Coronary artery (tissue), 2 donors: ENCODE measurements around the gene SLC16A3.
"Not testable (repeated sequence)": the region's sequence is repeated elsewhere in the genome, so short reads cannot be mapped to it uniquely, and the experiment has no call there.

Source experiments
- DNase-seq: peaks from one replicate; pipeline ENCODE4 v3.0.0-alpha.2; 2017; ENCODE audit warnings: low spot score
- H3K27ac ChIP-seq, 2 donors: fragments of 200-600 bp; sonication (generic); one replicate each; pipeline ENCODE4 v1.5.1; 2016 to 2019
- H3K4me3 ChIP-seq: fragments of 200-600 bp; sonication (generic); 2 replicates; pipeline ENCODE4 v1.5.1; 2016; ENCODE audit warnings: mild to moderate bottlenecking, moderate library complexity
- TF ChIP-seq, protein P1 (sequence below): fragments of 200-600 bp; sonication (generic); IDR thresholded peaks from one replicate; pipeline ENCODE4 v1.5.1; 2019; ENCODE audit warnings: antibody characterized with exemption

The SLC16A3 gene

DNA sequence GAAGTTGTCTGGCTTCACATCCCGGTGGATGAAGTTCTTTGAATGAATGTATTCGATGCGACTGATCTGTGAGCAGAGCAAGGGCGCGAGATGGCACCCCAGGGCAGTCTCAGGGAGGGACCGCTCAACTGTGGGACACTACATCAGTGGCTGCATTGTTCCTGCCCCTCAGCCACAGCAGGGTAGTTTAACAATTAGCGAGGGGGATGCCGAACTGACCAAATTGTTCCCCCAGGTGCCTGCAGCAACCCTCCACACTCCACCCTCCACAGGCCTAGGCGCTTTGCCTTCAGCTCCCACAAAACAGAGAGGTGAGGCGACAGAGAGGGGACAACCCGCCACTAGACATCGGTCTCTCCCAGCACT lies 24.3 kb downstream of the SLC16A3 start:
- H3K27ac ChIP-seq = no peak overlapping the region
- TF ChIP-seq, protein P1, sequence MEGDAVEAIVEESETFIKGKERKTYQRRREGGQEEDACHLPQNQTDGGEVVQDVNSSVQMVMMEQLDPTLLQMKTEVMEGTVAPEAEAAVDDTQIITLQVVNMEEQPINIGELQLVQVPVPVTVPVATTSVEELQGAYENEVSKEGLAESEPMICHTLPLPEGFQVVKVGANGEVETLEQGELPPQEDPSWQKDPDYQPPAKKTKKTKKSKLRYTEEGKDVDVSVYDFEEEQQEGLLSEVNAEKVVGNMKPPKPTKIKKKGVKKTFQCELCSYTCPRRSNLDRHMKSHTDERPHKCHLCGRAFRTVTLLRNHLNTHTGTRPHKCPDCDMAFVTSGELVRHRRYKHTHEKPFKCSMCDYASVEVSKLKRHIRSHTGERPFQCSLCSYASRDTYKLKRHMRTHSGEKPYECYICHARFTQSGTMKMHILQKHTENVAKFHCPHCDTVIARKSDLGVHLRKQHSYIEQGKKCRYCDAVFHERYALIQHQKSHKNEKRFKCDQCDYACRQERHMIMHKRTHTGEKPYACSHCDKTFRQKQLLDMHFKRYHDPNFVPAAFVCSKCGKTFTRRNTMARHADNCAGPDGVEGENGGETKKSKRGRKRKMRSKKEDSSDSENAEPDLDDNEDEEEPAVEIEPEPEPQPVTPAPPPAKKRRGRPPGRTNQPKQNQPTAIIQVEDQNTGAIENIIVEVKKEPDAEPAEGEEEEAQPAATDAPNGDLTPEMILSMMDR = no peak
- no peak for DNase-seq
- H3K4me3 ChIP-seq = no peak overlapping the region

DNA sequence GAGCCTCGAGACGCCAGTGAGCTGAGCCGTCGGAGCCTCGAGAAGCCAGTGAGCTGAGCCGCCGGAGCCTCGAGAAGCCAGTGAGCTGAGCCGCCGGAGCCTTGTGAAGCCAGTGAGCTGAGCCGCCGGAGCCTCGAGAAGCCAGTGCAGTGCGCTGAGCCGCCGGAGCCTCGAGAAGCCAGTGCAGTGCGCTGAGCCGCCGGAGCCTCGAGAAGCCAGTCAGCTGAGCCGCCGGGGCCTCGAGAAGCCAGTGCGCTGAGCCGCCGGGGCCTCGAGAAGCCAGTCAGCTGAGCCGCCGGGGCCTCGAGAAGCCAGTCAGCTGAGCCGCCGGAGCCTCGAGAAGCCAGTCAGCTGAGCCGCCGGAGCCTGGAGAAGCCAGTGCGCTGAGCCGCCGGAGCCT lies 25.3 kb downstream of the SLC16A3 start:
- H3K27ac ChIP-seq, H3K4me3 ChIP-seq, DNase-seq: not testable (repeated sequence)

DNA sequence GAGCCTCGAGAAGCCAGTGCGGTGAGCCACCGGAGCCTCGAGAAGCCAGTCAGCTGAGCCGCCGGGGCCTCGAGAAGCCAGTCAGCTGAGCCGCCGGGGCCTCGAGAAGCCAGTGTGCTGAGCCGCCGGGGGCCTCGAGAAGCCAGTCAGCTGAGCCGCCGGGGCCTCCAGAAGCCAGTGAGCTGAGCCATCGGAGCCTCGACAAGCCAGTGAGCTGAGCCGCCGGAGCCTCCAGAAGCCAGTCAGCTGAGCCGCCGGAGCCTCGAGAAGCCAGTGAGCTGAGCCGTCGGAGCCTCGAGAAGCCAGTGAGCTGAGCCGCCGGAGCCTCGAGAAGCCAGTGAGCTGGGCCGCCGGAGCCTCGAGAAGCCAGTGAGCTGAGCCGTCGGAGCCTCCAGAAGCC lies 25.9 kb downstream of the SLC16A3 start:
- not testable (repeated sequence) for H3K4me3 ChIP-seq, DNase-seq, H3K27ac ChIP-seq

GRCh38 chr17:82255402-82255972 lies 26.6 kb downstream of the SLC16A3 start:
- no peak overlapping the region for H3K4me3 ChIP-seq
- no peak for DNase-seq
- TF ChIP-seq, protein P1 = no peak
- H3K27ac ChIP-seq = no peak overlapping the region

- H3K27ac ChIP-seq = no peak overlapping the region
- H3K4me3 ChIP-seq = no peak overlapping the region
- DNase-seq = no peak
- TF ChIP-seq, protein P1 = no peak
These were observed 27.5 kb downstream of the SLC16A3 start for GRCh38 chr17:82256242-82256885.

- no peak for DNase-seq
- no peak overlapping the region for H3K27ac ChIP-seq
- TF ChIP-seq, protein P1 = no peak
- no peak overlapping the region for H3K4me3 ChIP-seq
These were observed 28.6 kb downstream of the SLC16A3 start for GRCh38 chr17:82257473-82257872.

GRCh38 chr17:82258555-82258954 lies 29.7 kb downstream of the SLC16A3 start:
- H3K4me3 ChIP-seq = no peak overlapping the region
- DNase-seq = no peak
- TF ChIP-seq, protein P1 = no peak
- no peak overlapping the region for H3K27ac ChIP-seq

- H3K27ac ChIP-seq, DNase-seq: not testable (repeated sequence)
These were observed 31.4 kb downstream of the SLC16A3 start for GRCh38 chr17:82259972-82260961.

More at GRCh38 chr17:82259972-82260961, 31.4 kb downstream of the SLC16A3 start:
- not testable (repeated sequence) for H3K4me3 ChIP-seq
